AG04450 (cell line): ENCODE data around the gene SIX5. TPM values are rescaled to one million over a fixed set of nuclear protein-coding genes. Genes with fewer than 3 reads are reported as not detected.

Experiments
- CTCF ChIA-PET: fragments of 300-600, 350-600 bp; formaldehyde crosslinking; extraction: SDS; loops from one replicate; lab custom pipeline; 2022; ENCODE audit warnings: antibody characterized with exemption, inconsistent platforms; lab: Charles Lee
- POLR2A ChIA-PET: fragments of 350-600 bp; formaldehyde crosslinking; extraction: SDS; loops from one replicate; lab custom pipeline; 2021; ENCODE audit warnings: antibody characterized with exemption, inconsistent platforms; lab: Yijun Ruan, JAX
- DNase-seq: peaks from one replicate; pipeline ENCODE4 v3.0.0-alpha.2; 2011; ENCODE audit warnings: low read depth, low spot score
- H3K27ac ChIP-seq: one replicate; pipeline ENCODE4 v1.5.1; 2012; ENCODE audit warnings: low read depth, low read length, control low read depth
- H3K27me3 ChIP-seq: one replicate; pipeline ENCODE4 v1.6.0; 2012; ENCODE audit warnings: low read length; ENCODE audit not compliant: control insufficient read depth, insufficient read depth
- H3K4me3 ChIP-seq: 2 replicates; pipeline ENCODE4 v1.5.1; 2011; ENCODE audit warnings: mild to moderate bottlenecking, low read depth, low read length, control low read depth
- H3K9me3 ChIP-seq: 2 replicates; pipeline ENCODE4 v1.5.1; 2012; ENCODE audit warnings: low read length; ENCODE audit not compliant: control insufficient read depth, insufficient read depth
- polyA plus RNA-seq: library from polyadenylated mRNA; depleted of rRNA; stranded (reverse); fragments of >200 nt; gene quantifications from 2 replicates; pipeline ENCODE4 v1.2.3, GENCODE V29; 2011; rRNA removed
- TF ChIP-seq, protein P1 (sequence below): IDR thresholded peaks from 2 replicates; pipeline ENCODE4 v1.5.1; 2011; ENCODE audit warnings: low read depth, low read length, control low read depth, inconsistent platforms

SIX5 gene
- polyA plus RNA-seq, 1 experiment, result 4.4 TPM

DNA sequence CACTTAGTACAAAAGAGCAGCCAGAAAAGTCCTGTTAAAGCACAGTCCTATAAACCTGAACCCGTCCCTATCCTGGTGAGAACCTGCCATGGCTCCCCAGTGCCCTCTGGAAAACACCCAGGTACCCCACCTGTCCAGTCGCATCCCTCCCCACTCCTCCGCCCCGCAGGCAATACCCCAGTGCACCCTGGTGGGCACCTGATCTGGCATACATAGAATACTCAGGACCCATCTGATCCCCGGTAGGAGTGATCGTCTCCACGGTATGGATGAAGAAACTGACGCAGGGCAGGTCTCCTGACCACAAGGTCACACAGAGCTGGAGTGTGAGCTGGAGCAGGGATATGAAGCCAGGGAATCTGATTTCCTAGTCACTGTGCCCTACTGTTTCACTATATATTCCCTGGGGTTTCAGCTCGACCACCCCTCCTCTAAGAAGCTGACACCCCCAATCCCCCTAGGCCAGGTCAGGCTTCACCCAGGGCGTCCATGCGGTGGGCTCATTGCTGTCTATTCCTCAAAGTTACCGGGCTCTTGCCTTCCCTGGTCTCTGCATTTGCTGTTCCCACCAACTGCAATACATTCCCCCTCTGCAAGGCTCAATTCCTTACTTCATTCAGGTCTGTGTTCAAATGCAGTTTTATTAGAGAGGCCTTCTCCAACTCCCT, 50.9 kb downstream of the SIX5 start:
- no peak for DNase-seq
- Histone ChIP-seq H3K27ac (peak overlapping the region; percentile 97), H3K9me3 (no peaks in the 10 kb centered on the region; the same call in 1 of the 2 replicates), H3K27me3 (no peaks in the 10 kb centered on the region), H3K4me3 (peak overlapping the region; percentile 63)
- CTCF ChIA-PET, result interaction anchor here (0.5 to 7.1 kb wide), 3 partner anchors 25 to 342 kb away, joined by 3 to 53 read pairs (median 4); partner anchors contain the start of genes QPCTL and SNRPD2
- POLR2A ChIA-PET, result interaction anchor here (0.5 to 2.3 kb wide), 9 partner anchors 9 to 1834 kb away, joined by 3 to 46 read pairs (median 6); partner anchors contain the start of genes DMWD, FBXO46, QPCTL and SIX5
- TF ChIP-seq, protein P1, sequence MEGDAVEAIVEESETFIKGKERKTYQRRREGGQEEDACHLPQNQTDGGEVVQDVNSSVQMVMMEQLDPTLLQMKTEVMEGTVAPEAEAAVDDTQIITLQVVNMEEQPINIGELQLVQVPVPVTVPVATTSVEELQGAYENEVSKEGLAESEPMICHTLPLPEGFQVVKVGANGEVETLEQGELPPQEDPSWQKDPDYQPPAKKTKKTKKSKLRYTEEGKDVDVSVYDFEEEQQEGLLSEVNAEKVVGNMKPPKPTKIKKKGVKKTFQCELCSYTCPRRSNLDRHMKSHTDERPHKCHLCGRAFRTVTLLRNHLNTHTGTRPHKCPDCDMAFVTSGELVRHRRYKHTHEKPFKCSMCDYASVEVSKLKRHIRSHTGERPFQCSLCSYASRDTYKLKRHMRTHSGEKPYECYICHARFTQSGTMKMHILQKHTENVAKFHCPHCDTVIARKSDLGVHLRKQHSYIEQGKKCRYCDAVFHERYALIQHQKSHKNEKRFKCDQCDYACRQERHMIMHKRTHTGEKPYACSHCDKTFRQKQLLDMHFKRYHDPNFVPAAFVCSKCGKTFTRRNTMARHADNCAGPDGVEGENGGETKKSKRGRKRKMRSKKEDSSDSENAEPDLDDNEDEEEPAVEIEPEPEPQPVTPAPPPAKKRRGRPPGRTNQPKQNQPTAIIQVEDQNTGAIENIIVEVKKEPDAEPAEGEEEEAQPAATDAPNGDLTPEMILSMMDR, result no peak

DNA sequence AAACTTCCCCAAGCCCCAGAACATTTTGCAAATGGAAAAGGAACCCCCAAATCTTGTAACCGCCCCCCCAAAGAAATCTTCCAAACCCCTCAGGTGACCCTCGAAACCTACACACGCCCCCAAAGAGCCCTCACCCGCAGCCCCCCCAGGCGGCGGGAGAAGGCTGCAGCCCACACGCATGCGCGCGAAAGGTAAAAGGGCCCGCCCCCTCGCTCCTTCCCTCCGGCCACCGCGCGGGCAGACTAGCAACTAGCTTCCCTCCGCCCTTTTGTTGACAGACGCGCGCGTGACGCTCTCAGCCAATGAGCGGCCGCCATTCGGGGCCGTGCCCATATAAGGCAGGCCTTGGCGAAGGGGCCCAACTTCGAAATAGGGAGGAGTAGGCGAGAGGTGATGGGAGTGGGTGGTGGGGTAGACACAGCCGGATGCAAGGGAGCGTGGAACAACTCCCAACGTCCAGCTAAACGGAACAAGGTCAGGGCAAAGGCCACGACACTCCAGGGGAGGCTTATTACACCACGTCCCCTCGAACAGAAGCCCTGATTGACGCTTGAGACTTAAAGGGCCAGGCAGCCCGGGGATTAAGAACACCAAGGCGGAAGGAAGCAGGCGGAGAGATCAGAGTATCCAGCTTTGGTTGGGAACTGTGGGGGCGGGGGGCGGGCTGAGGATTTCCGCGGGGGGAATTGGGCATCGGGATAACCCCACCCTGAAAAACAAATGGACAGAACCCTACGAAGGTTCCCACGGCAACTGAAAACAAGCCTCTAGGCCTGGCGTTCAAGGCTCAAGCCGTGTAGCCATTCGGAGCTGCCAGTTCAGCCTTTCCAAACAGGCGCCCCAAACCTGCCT, 51.7 kb downstream of the SIX5 start:
- peak; percentile 97 for DNase-seq
- TF ChIP-seq, protein P1, result 0 out of 2 replicates have a peak, but pooled peaks have one; percentile 16
- Histone ChIP-seq H3K27ac (peak overlapping the region; percentile 97), H3K4me3 (peak overlapping the region; percentile 69), H3K9me3 (no peaks in the 10 kb centered on the region; the same call in 1 of the 2 replicates), H3K27me3 (no peaks in the 10 kb centered on the region)
- ChIA-PET CTCF (interaction anchor here (0.5 to 7.1 kb wide), 11 partner anchors 14 to 341 kb away, joined by 3 to 53 read pairs (median 4); partner anchors contain the start of genes CCDC61, QPCTL, SIX5 and SNRPD2), POLR2A (interaction anchor here (0.5 to 2.3 kb wide), 18 partner anchors 10 to 1833 kb away, joined by 3 to 46 read pairs (median 5); partner anchors contain the start of genes DMPK, DMWD, FBXO46 and QPCTL)

DNA sequence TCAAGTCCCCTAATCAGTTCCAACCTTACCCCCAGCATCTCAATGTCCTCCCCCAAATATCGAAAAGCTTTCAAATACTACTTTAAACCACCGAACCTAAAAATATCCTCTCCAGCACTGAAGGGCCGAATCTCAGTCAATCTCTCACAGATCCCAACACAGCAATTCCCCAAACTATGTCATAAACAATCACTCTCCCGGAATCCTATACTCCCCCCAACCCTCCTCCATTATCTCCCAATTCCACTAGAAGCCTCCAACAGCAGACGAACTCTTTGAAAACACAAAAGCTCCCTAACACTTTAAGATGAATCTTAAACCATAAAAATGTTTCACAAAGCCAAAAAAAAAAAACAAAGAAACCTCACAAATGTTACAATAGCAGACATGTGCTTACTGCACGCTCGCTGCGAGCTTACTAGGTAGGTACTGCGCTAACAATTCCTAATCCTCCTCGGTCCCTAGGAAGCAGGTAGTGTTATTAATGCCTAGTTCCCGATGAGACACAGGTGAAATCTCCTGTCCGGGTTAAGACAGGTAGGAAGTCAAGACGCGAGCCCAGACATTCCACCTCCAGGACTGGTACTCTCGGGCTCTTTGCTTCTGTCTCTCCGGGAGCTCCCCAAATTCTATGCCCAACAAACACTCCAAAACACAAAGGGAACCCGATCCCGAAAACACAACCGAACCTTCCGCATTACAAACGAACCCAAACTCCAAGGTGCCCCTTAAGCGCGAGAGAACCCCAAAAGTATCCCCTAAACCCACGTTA, 52.5 kb downstream of the SIX5 start:
- peaks cover 3% of the 10 kb centered on the region; the same call in 1 of the 2 replicates for H3K9me3 ChIP-seq
- TF ChIP-seq, protein P1, result no peak
- CTCF ChIA-PET, result interaction anchor here (0.6 to 7.1 kb wide), 12 partner anchors 10 to 1491 kb away, joined by 3 to 53 read pairs (median 4); partner anchors contain the start of genes CCDC61, QPCTL, SIX5 and SNRPD2
- peak overlapping the region; percentile 69 for H3K4me3 ChIP-seq
- POLR2A ChIA-PET, result interaction anchor here (0.6 to 2.3 kb wide), 16 partner anchors 11 to 1237 kb away, joined by 3 to 46 read pairs (median 6); partner anchors contain the start of genes DMPK, DMWD, FBXO46 and QPCTL
- peak overlapping the region; percentile 75 for H3K27ac ChIP-seq
- H3K27me3 ChIP-seq, result no peaks in the 10 kb centered on the region
- DNase-seq, result no peak

DNA sequence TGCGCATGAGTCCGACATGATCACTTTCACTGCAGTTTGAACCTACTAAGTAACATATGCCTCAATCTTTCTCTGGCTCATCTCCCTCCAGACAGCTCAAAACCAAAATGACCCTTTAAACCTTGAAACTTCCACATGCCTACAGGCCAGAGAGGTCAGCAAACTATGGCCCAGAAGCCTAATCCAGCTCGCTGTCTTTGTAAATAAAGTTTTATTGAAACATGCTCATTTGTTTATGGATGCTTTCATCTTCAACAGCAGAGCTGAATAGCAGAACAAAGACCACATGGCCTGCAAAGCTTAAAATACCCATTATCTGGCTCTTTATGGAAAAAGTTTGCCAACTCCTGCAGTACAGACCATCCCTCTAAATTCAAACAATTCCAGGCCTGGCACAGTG, 53.9 kb downstream of the SIX5 start:
- H3K27ac ChIP-seq, result no peak overlapping the region
- ChIA-PET POLR2A (interaction anchor here (0.6 kb wide), 1 partner anchor 11 kb away, joined by 3 read pairs; no protein-coding TSS in a partner anchor), CTCF (interaction anchor here (0.6 to 7.1 kb wide), 3 partner anchors 22 to 268 kb away, joined by 3 to 53 read pairs (median 4); partner anchors contain the start of genes QPCTL and SNRPD2)
- H3K27me3 ChIP-seq, result no peaks in the 10 kb centered on the region
- DNase-seq, result no peak
- H3K4me3 ChIP-seq, result no peak overlapping the region
- TF ChIP-seq, protein P1, result no peak
- peaks cover 3% of the 10 kb centered on the region; the same call in 1 of the 2 replicates for H3K9me3 ChIP-seq

Other genes starting within 250 kb of the SIX5 start
- 12.2 and 13.3 TPM in 2 replicates for gene OPA3, start 184.4 kb downstream of the SIX5 start, polyA plus RNA-seq
- not detected in 2 replicates for gene GPR4, start 167.0 kb downstream of the SIX5 start, polyA plus RNA-seq
- gene EML2, start 129.9 kb downstream of the SIX5 start, polyA plus RNA-seq, result 10.8 and 14.9 TPM in 2 replicates
- gene GIPR, start 101.0 kb downstream of the SIX5 start, polyA plus RNA-seq, result 0.61 and 0.68 TPM in 2 replicates
- gene SNRPD2, start 77.3 kb downstream of the SIX5 start, polyA plus RNA-seq, result 531 and 608 TPM in 2 replicates
- gene QPCTL, start 76.6 kb downstream of the SIX5 start, polyA plus RNA-seq, result 6.7 and 9.5 TPM in 2 replicates
- 1.4 and 2.2 TPM in 2 replicates for gene FBXO46, start 38.4 kb downstream of the SIX5 start, polyA plus RNA-seq
- not detected in 2 replicates for gene MEIOSIN, start 35.8 kb downstream of the SIX5 start, polyA plus RNA-seq
- 24.3 and 24.5 TPM in 2 replicates for gene DMPK, start 13.2 kb upstream of the SIX5 start, polyA plus RNA-seq
- gene DMWD, start 23.6 kb upstream of the SIX5 start, polyA plus RNA-seq, result 13.9 and 17.1 TPM in 2 replicates
- not detected in 2 replicates for gene RSPH6A, start 46.1 kb upstream of the SIX5 start, polyA plus RNA-seq
- 54.3 and 63.1 TPM in 2 replicates for gene SYMPK, start 93.9 kb upstream of the SIX5 start, polyA plus RNA-seq
- not detected in 2 replicates for gene FOXA3, start 95.1 kb upstream of the SIX5 start, polyA plus RNA-seq
- gene IRF2BP1, start 116.9 kb upstream of the SIX5 start, polyA plus RNA-seq, result 5.0 and 6.5 TPM in 2 replicates
- 1.4 and 1.6 TPM in 2 replicates for gene MYPOP, start 133.4 kb upstream of the SIX5 start, polyA plus RNA-seq
- not detected in 2 replicates for gene NANOS2, start 145.5 kb upstream of the SIX5 start, polyA plus RNA-seq
- 0.02 TPM in 1 of 2 replicates, not detected in the other for gene NOVA2, start 204.6 kb upstream of the SIX5 start, polyA plus RNA-seq
- gene CCDC61, start 226.2 kb upstream of the SIX5 start, polyA plus RNA-seq, result 4.2 and 6.8 TPM in 2 replicates